Measurements from ENCODE around the gene MED12L.

The MED12L gene

DNA sequence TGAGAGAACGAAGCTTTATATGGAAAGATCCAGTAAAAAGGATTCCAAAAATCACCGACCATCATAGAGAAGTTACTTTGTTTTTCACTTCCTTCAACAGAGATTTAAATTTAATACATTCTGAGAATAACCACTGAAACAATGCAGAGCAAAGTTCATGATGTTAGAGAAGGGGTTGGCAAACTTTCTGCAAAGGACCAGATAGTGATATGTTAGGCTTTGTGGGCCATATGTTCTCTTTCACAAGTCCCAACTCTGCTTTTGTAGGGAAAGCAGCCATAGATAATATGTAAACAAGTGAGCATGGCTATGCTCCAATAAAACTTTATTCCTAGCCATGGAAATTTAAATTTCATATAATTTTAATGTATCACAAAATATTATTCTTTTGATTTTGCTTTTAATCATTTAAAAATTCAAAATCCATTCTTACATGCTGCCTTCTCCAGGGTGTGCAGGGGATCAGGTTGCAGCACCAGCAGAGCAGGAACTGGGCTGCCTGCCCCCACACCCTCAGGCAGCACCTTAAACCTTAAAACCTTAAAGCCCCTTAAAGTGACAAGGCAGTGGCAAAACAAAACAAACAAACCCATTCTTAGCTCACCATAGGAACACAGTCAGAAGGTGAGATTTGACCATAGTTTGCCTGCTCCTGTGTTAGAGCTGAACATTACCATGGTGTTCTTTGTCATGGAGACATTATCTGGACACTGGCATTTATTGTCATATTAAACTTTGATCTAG lies 392.3 kb downstream of the MED12L start:
- no peak for DNase-seq

DNA sequence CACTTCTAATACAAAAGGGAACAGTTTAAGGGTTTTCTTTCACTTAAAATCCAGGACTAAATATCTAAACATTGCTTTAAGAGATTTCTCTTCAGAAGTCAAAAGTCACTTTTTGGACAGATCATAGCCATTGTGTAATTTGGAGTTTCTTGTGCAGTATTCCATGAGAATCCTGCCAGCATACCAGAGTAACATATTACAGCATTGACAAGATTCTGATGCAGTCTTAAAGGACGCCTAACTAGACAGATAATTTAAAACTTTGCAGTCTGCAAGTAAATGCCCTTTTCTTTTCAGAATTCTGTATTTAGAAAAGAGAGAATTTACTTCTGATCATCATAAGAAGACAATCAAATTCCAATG lies 392.9 kb downstream of the MED12L start:
- no peak for DNase-seq

- no peak for DNase-seq
These were observed 394.0 kb downstream of the MED12L start for GRCh38 chr3:151479452-151479851.

- no peak for DNase-seq
These were observed 395.0 kb downstream of the MED12L start for GRCh38 chr3:151480492-151480891.

DNA sequence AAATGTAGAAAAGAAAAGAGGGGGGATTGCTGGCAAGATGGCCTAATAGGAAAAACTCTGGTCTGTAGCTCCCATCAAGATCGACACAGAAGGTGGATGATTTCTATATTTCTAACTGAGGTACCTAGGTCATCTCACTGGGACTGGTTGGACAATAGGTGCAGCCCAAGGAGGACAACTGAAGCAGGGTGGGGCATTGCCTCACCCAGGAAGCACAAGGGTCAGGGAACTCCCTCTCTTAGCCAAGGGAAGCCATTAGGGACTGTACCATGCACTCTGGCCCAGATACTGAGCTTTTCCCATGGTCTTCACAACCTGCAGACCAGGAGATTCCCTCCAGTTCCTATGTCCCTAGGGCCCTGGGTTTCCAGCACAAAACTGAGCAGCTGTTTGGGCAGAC lies 398.0 kb downstream of the MED12L start:
- DNase-seq = no peak

DNA sequence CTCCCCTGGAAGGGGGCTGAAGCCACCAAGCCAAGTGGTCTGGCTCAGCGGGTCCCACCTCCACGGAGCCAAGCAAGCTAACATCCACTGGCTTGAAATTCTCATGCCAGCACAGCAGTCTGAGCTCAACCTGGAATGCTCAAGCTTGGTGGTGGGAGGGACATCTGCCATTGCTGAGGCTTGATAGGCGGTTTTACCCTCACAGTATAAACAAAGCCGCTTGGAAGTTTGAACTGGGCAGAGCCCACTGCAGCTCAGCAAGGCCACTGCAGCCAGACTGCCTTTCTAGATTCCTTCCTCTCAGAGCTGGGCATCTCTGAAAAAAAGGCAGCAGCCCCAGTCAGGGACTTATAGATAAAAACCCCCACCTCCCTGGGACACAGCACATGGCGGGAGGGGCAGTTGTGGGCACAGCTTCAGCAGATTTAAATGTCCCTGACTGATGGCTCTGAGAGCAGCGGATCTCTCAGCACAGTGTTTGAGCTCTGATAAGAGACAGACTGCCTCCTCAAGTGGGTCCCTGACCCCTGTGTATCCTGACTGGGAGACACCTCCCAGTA lies 398.6 kb downstream of the MED12L start:
- no peak for DNase-seq
